ENCODE measurements around the gene PRXL2A. TPM values are rescaled to one million over a fixed set of nuclear protein-coding genes. Genes with fewer than 3 reads are reported as not detected.

Gene PRXL2A
- total and polyA plus RNA-seq, 2 of the 4 experiments (the other 2 are of a cell fraction), result 0.90 to 0.92 TPM

DNA sequence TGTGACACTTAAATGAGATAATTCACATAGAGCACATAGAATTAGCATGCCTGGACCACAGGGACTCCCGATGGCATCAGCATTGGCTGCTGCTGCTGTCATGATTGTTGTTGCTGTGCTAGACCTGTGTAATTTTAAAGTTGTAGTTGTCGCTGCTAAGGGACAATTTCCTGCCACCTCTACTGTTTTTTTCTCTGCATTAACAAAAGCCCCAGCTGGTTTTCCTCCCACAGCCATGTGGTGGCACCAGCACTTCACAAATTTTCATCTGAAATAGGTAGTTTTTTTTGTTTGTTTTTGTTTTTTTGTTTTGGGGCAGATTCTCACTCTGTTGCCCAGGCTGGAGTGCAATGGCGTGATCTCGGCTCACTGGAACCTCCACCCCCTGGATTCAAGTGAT lies 25.4 kb upstream of the PRXL2A start:
- peak; percentile 17; the same call in 1 of the 2 replicates for ATAC-seq (ENCODE audit: low read depth)
- H3K4ac ChIP-seq (ENCODE audit: low read depth, low read length), result no peak overlapping the region
- WGBS, 2 experiments (ENCODE audit: extremely low coverage in 2 of 2, insufficient read length in 1 of 2), result no CpG with 5 or more reads among the region's 4 CpGs
- H4K20me1 ChIP-seq (ENCODE audit: insufficient read depth, low read length), result no peaks in the 10 kb centered on the region
- intact Hi-C loops (cut with micrococcal nuclease), result loop anchor here (2.0 to 5.0 kb wide), 3 partner anchors 62 to 634 kb away; no protein-coding TSS in a partner anchor
- no peak overlapping the region for H2BK120ac ChIP-seq (ENCODE audit: low read depth, low read length)
- ChIA-PET POLR2A (ENCODE audit: unreplicated experiment) (no interaction called here), CTCF (interaction anchor here (0.7 to 1.5 kb wide), 4 partner anchors 51 to 635 kb away, joined by 3 to 5 read pairs (median 4); no protein-coding TSS in a partner anchor)
- no peak overlapping the region for H4K8ac ChIP-seq (ENCODE audit: low read depth in 2 of 2, low read length in 2 of 2)
- H2BK20ac ChIP-seq (ENCODE audit: low read depth, low read length), result no peak overlapping the region
- H2AK9ac ChIP-seq (replicated peaks; ENCODE audit: low read depth, low read length, poor library complexity), result no peak overlapping the region
- no peak overlapping the region for H2BK5ac ChIP-seq (ENCODE audit: low read depth, low read length, poor library complexity, severe bottlenecking)
- no peak overlapping the region for H3K4me2 ChIP-seq (ENCODE audit: low read depth, low read length)
- in situ Hi-C loops (cut with MboI; ENCODE audit: low sequenced_read_pairs), result no loop called here
- H2AFZ ChIP-seq (replicated peaks; ENCODE audit: low read length, poor library complexity), result no peak overlapping the region
- no peak overlapping the region for H3K56ac ChIP-seq (ENCODE audit: extremely low read depth, insufficient read depth, low read length)
- H3K14ac ChIP-seq (replicated peaks; ENCODE audit: low read depth, low read length), result no peak overlapping the region
- no peak overlapping the region for H3K23ac ChIP-seq (ENCODE audit: low read depth, low read length)
- H3K9me3 ChIP-seq (ENCODE audit: control insufficient read depth, insufficient read depth, low read length), result no peaks in the 10 kb centered on the region
- H2BK15ac ChIP-seq (ENCODE audit: low read depth, low read length), result no peak overlapping the region
- H4K5ac ChIP-seq (ENCODE audit: low read depth, low read length), result no peak overlapping the region
- H3K4me1 ChIP-seq (ENCODE audit: control insufficient read depth, insufficient read depth, low read length), result no peaks in the 10 kb centered on the region
- H4K91ac ChIP-seq (ENCODE audit: insufficient read depth, low read depth, low read length), result no peak overlapping the region
- 0 out of 2 replicates have a peak, but pooled peaks cover 2% of the 10 kb centered on the region for H3K27me3 ChIP-seq (ENCODE audit: control insufficient read depth, insufficient read depth, low read length)
- no peak overlapping the region for H3K9ac ChIP-seq (ENCODE audit: low read depth, low read length)
- H3K4me3 ChIP-seq (ENCODE audit: insufficient read depth, low read depth, low read length), result no peak overlapping the region
- no peak for TF ChIP-seq USF2 (IDR thresholded peaks at IDR 0.05; ENCODE audit: low read depth, low read length)
- TF ChIP-seq, protein P1, sequence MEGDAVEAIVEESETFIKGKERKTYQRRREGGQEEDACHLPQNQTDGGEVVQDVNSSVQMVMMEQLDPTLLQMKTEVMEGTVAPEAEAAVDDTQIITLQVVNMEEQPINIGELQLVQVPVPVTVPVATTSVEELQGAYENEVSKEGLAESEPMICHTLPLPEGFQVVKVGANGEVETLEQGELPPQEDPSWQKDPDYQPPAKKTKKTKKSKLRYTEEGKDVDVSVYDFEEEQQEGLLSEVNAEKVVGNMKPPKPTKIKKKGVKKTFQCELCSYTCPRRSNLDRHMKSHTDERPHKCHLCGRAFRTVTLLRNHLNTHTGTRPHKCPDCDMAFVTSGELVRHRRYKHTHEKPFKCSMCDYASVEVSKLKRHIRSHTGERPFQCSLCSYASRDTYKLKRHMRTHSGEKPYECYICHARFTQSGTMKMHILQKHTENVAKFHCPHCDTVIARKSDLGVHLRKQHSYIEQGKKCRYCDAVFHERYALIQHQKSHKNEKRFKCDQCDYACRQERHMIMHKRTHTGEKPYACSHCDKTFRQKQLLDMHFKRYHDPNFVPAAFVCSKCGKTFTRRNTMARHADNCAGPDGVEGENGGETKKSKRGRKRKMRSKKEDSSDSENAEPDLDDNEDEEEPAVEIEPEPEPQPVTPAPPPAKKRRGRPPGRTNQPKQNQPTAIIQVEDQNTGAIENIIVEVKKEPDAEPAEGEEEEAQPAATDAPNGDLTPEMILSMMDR (conservative IDR thresholded peaks at IDR 0.05; ENCODE audit: low read depth, low read length), result peak; percentile 50
- TF ChIP-seq RAD21 (IDR thresholded peaks at IDR 0.05; ENCODE audit: low read length), result peak; percentile 49
- TF ChIP-seq SMC3 (IDR thresholded peaks at IDR 0.05; ENCODE audit: low read depth, low read length), result peak; percentile 20; the same call in 1 of the 2 replicates
- no peaks in the 10 kb centered on the region for H3K79me1 ChIP-seq (ENCODE audit: low read depth in 1 of 2, low read length in 2 of 2)
- H3K36me3 ChIP-seq (ENCODE audit: control insufficient read depth, insufficient read depth, low read length), result no peaks in the 10 kb centered on the region
- no peak overlapping the region for H3K18ac ChIP-seq (ENCODE audit: low read depth, low read length)
- no peak overlapping the region for H3K27ac ChIP-seq (ENCODE audit: insufficient read depth, low read length)
- no peaks in the 10 kb centered on the region for H3K9me1 ChIP-seq (ENCODE audit: insufficient read depth, low read length)
- no TSS peak for BruUV-seq (replicated peaks)
- dilution Hi-C loops (cut with HindIII; ENCODE audit: low sequenced_read_pairs, unreplicated experiment), result no loop called here
- peak; percentile 11 for DNase-seq
- no peak overlapping the region for H2AK5ac ChIP-seq (ENCODE audit: low read depth, low read length)

Data from IMR-90 (cell line).